Measurements from ENCODE around the gene LGALS3BP.

Gene LGALS3BP

GRCh38 chr17:78929908-78930775 is 49.6 kb downstream of the LGALS3BP start:
- in situ Hi-C loops (cut with HindIII; ENCODE audit: low pct_ligation_motif_present, low pct_unique_long_range_greater_than_20kb, low sequenced_read_pairs), result no loop called here
- DNase-seq, result no peak

GRCh38 chr17:78925662-78926555 is 53.8 kb downstream of the LGALS3BP start:
- in situ Hi-C loops (cut with HindIII; ENCODE audit: low pct_ligation_motif_present, low pct_unique_long_range_greater_than_20kb, low sequenced_read_pairs), result no loop called here
- DNase-seq, result peak; percentile 42

GRCh38 chr17:78925234-78925633 is 54.5 kb downstream of the LGALS3BP start, which contains the start of gene TIMP2:
TIMP2 (minus strand) TSS chr17:78925387; CDS start chr17:78925088, 299 bp downstream.
- in situ Hi-C loops (cut with HindIII; ENCODE audit: low pct_ligation_motif_present, low pct_unique_long_range_greater_than_20kb, low sequenced_read_pairs), result no loop called here

GRCh38 chr17:78924481-78925151 is 55.1 kb downstream of the LGALS3BP start:
- peak; percentile 43 for DNase-seq
- in situ Hi-C loops (cut with HindIII; ENCODE audit: low pct_ligation_motif_present, low pct_unique_long_range_greater_than_20kb, low sequenced_read_pairs), result no loop called here

More at GRCh38 chr17:78925234-78925633, 54.5 kb downstream of the LGALS3BP start, which contains the start of gene TIMP2:
- peak; percentile 86 for DNase-seq

- in situ Hi-C loops (cut with HindIII; ENCODE audit: low pct_ligation_motif_present, low pct_unique_long_range_greater_than_20kb, low sequenced_read_pairs), result no loop called here
- peak; percentile 59 for DNase-seq
These were observed 55.9 kb downstream of the LGALS3BP start for GRCh38 chr17:78923660-78924453.

GRCh38 chr17:78922816-78923498 is 56.8 kb downstream of the LGALS3BP start:
- in situ Hi-C loops (cut with HindIII; ENCODE audit: low pct_ligation_motif_present, low pct_unique_long_range_greater_than_20kb, low sequenced_read_pairs), result no loop called here
- no peak for DNase-seq

- no peak for DNase-seq
These were observed 58.2 kb downstream of the LGALS3BP start for GRCh38 chr17:78921437-78921971.

More at GRCh38 chr17:78921437-78921971, 58.2 kb downstream of the LGALS3BP start:
- in situ Hi-C loops (cut with HindIII; ENCODE audit: low pct_ligation_motif_present, low pct_unique_long_range_greater_than_20kb, low sequenced_read_pairs), result no loop called here

Data from ACHN (cell line).